GM12891 (cell line): ENCODE data around the gene NECTIN1.

Source experiments
- POLR2A ChIP-seq: IDR thresholded peaks from 2 replicates; pipeline ENCODE4 v1.6.1; 2011; ENCODE audit warnings: low read depth, low read length, control low read depth
- TAF1 ChIP-seq: IDR thresholded peaks from 2 replicates; pipeline ENCODE4 v1.6.1; 2011; ENCODE audit warnings: low read depth, low read length, control low read depth

DNA sequence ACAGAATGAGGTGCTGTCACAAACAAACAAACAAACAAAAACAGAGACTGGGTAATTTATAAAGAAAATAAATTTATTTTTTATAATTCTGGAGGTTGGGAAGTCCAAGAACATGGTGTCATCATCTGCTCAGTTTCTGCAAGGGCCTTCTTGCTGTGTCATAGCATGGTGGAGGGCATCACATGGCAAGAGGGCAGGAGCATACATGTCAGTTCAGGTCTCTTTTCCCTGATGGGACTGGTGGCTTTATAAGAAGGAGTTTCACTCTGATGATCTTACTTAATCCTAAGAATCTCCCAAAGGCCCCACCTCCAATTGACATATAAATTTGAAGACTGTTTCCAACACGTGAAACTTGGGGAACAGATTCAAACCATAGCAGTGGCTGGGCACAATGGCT, 135.7 kb downstream of the NECTIN1 start:
- TF ChIP-seq POLR2A (no peak), TAF1 (no peak)
